Stomach (tissue), 9 donors: ENCODE results near the gene SF1. TPM values are rescaled to one million over a fixed set of nuclear protein-coding genes. Genes with fewer than 3 reads are reported as not detected.
"Not testable (repeated sequence)": the region's sequence is repeated elsewhere in the genome, so short reads cannot be mapped to it uniquely, and the experiment has no call there.

Experiments used
- DNase-seq, 2 donors: peaks; one replicate each; pipeline versions ENCODE4 v3.0.0 to v3.0.0-alpha.2; 2013 to 2019
- H3K27ac ChIP-seq, 5 donors: fragments of 200-600 bp in 4 of 5; sonication (generic) in 4 of 5; one replicate each; pipeline ENCODE4 v1.5.1; 2013 to 2019; ENCODE audit warnings: mild to moderate bottlenecking in 1 of 5, moderate library complexity in 1 of 5
- H3K27me3 ChIP-seq, 3 donors: fragments of 200-600 bp; sonication (generic); one replicate each; pipeline ENCODE4 v1.5.1; 2017 to 2019; ENCODE audit warnings: mixed run types in 1 of 3
- H3K36me3 ChIP-seq, 4 donors: fragments of 200-600 bp; sonication (generic); 1 replicate in 3 of 4; 2 replicates in 1 of 4; pipeline ENCODE4 v1.5.1; 2016 to 2019
- H3K4me1 ChIP-seq, 4 donors: fragments of 200-600 bp; sonication (generic); one replicate each; pipeline ENCODE4 v1.5.1; 2016 to 2019
- H3K4me3 ChIP-seq, 4 donors: fragments of 200-600 bp; sonication (generic) in 3 of 4; one replicate each; pipeline ENCODE4 v1.5.1; 2016 to 2019; ENCODE audit warnings: mild to moderate bottlenecking in 1 of 4
- H3K9me3 ChIP-seq, 4 donors: fragments of 200-600 bp; sonication (generic); one replicate each; pipeline ENCODE4 v1.5.1; 2016 to 2019
- EP300 ChIP-seq: sonication (generic); formaldehyde crosslinking; IDR thresholded peaks from one replicate; pipeline ENCODE4 v1.6.1; 2017; ENCODE audit warnings: antibody characterized with exemption
- POLR2A ChIP-seq, 4 donors: fragments of 450-650 bp; IDR thresholded peaks; one replicate each; pipeline ENCODE4 v1.6.1; 2016; ENCODE audit warnings: antibody characterized with exemption in 4 of 4, control low read depth in 2 of 4, mild to moderate bottlenecking in 1 of 4, moderate library complexity in 1 of 4
- POLR2AphosphoS5 ChIP-seq, 3 donors: sonication (generic); formaldehyde crosslinking; IDR thresholded peaks; one replicate each; pipeline ENCODE4 v1.6.1; 2016; ENCODE audit warnings: antibody characterized with exemption in 3 of 3
- WGBS, 5 donors: extraction: QIAGEN DNeasy Blood & Tissue Kit in 3 of 5; methylation state at CpG; one replicate each; pipeline versions ENCODE4 v1.1.5 to v1.1.7; 2013 to 2018; 5-methylcytosine and 5-hydroxymethylcytosine counted together
- intact Hi-C: fragments of 100-400 bp; cut with DNase I; formaldehyde crosslinking; loops from one replicate; pipeline ENCODE4 v1.15.1; 2023; ENCODE audit warnings: low total_unique reads
- polyA plus RNA-seq, 3 donors: library from polyadenylated mRNA; stranded (reverse); fragments of 200-250 nt; gene quantifications; one replicate each; pipeline ENCODE4 v1.2.3, GENCODE V29; 2013
- total RNA-seq, 5 donors: library from RNA; depleted of rRNA; stranded (reverse); fragments of >200 nt; gene quantifications; one replicate each; pipeline versions ENCODE4 v1.1.0 to v1.2.3, GENCODE V29; 2014 to 2016
- TF ChIP-seq, protein P1 (sequence below), 7 experiments: fragments of 450-650 bp in 4 of 7; fragments of 200-600 bp in 3 of 7; sonication (generic) in 3 of 7; IDR thresholded peaks; one replicate each; pipeline ENCODE4 v1.5.1; 2016 to 2019; ENCODE audit warnings: antibody characterized with exemption in 7 of 7, control low read depth in 2 of 7, mild to moderate bottlenecking in 1 of 7
- donor health status: healthy with polysubstance abuse.
- donor health status: Bipolar disorder and iron deficiency.
- donor health status: healthy.

Gene SF1
- total and polyA plus RNA-seq, 8 donors: 57.5 to 341 (median 248) TPM

DNA sequence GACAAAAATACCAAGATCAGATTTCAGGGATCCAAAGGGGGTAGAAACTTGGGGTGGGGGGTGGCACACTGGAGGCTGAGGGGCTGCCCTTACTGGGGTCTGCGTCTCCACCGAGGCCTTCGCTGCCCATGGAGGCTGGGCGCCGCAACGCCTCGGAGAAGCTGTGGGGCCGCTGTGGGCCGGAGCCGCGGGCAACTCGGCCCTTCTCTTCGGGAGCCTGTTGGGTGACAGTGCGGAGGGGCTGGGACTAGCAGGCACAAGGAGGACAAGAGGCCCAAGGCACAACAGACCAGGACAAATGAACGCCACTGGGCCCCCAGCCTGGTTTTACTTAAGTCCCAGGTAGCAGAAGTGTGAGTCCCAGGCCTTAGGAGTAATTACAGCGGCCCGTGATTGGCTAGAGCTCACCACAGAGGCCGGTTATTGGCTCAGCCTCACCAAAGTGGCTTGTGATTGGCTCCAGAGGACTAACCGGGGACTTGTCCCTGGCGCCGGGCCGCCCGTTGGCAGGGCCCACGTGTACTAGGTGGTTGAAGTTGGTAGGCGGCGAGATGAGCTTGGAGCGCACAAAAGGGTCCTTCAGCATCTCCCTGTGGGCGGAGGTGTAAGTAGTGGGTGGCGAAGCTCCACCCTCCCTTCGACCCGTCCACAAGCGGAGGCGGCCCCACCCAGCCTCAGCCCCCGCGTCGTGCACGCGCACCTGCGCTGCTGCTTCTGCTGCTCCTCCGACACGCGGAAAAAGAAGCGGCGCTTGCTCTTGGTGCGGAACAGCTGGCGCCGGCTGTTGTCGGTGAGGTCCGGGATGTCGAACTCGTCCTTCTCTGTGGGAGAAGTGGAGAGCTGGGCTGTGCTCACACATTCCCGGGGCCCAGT lies 48.5 kb upstream of the SF1 start:
- no peak for DNase-seq
- H3K36me3 ChIP-seq: peaks cover 0 to 77% (median 73%) of the 10 kb centered on the region in 4 donors
- H3K27me3 ChIP-seq: no peaks in the 10 kb centered on the region
- H3K4me1 ChIP-seq: no peaks in the 10 kb centered on the region
- WGBS, 5 donors: 83 to 92% (median 90%) methylated on average over 43 to 52 of the region's 52 CpGs
- no peaks in the 10 kb centered on the region for H3K9me3 ChIP-seq
- H3K27ac ChIP-seq: no peak overlapping the region
- no peak overlapping the region for H3K4me3 ChIP-seq
- intact Hi-C loops: no loop called here
- TF ChIP-seq, protein P1, sequence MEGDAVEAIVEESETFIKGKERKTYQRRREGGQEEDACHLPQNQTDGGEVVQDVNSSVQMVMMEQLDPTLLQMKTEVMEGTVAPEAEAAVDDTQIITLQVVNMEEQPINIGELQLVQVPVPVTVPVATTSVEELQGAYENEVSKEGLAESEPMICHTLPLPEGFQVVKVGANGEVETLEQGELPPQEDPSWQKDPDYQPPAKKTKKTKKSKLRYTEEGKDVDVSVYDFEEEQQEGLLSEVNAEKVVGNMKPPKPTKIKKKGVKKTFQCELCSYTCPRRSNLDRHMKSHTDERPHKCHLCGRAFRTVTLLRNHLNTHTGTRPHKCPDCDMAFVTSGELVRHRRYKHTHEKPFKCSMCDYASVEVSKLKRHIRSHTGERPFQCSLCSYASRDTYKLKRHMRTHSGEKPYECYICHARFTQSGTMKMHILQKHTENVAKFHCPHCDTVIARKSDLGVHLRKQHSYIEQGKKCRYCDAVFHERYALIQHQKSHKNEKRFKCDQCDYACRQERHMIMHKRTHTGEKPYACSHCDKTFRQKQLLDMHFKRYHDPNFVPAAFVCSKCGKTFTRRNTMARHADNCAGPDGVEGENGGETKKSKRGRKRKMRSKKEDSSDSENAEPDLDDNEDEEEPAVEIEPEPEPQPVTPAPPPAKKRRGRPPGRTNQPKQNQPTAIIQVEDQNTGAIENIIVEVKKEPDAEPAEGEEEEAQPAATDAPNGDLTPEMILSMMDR (IDR thresholded peaks at IDR 0.05): no peak
- TF ChIP-seq POLR2A (IDR thresholded peaks at IDR 0.05): no peak
- no peak for TF ChIP-seq EP300
- TF ChIP-seq POLR2AphosphoS5 (IDR thresholded peaks at IDR 0.05): no peak

DNA sequence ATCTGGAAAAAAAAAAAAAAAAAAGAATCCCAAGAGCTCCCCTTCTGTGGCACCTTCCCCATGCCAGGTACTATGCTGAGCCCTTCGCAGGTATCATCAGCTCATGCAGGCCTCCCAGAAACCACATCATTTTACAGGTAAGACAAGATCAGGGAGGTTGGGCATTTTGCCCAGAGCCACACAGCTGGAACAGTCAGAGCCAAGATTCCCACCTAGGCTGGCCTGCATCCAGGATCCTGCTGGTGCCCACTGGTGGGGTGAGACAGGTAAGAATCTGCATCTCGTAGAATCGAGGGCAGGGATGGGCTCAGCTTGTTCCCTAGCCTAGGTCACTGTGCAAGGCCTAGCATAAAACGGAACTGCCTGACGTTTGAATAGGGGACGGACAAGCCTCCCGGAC lies 47.7 kb upstream of the SF1 start:
- Histone ChIP-seq H3K4me3 (no peak overlapping the region), H3K4me1 (no peaks in the 10 kb centered on the region), H3K27me3 (no peaks in the 10 kb centered on the region), H3K27ac (no peak overlapping the region), H3K9me3 (no peaks in the 10 kb centered on the region), H3K36me3 (peaks cover 0 to 70% (median 65%) of the 10 kb centered on the region in 4 donors)
- DNase-seq: no peak
- no peak for TF ChIP-seq POLR2AphosphoS5 (IDR thresholded peaks at IDR 0.05)
- TF ChIP-seq EP300: no peak
- TF ChIP-seq POLR2A (IDR thresholded peaks at IDR 0.05): no peak
- TF ChIP-seq, protein P1 (IDR thresholded peaks at IDR 0.05): no peak
- WGBS, 5 donors: 81 to 94% (median 89%) methylated on average over 6 to 7 of the region's 7 CpGs
- intact Hi-C loops: no loop called here

DNA sequence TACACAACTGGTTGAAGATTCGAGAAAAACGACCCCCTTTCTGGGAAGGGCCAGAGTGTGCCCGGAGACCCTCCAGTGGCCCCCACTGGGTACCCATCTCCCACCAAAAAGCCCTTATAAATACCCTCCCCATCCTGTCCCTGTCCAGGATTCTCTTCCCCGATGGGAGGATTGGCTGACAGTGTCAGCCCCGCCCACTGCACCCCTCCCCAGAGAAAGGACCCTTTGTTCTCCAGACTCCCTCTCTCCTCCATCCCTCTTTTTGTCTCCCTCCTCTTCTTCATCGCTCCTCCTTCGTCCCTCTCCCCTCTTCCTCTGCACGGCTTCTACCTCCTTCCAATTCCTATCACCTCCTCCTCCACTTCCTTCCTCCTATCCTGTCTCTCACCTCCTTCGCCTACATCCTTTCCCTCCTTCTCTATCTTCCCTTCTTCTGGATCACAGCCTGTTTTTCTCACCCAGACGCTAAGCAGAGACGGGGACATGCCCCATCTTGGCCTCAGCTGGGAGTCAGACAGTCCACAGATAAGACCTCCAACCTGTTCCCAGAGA lies 45.3 kb upstream of the SF1 start:
- no peak for TF ChIP-seq EP300
- no peak for TF ChIP-seq POLR2A (IDR thresholded peaks at IDR 0.05)
- TF ChIP-seq, protein P1 (IDR thresholded peaks at IDR 0.05): no peak
- no peak for TF ChIP-seq POLR2AphosphoS5 (IDR thresholded peaks at IDR 0.05)
- H3K9me3 ChIP-seq: no peaks in the 10 kb centered on the region
- no peaks in the 10 kb centered on the region for H3K27me3 ChIP-seq
- H3K4me3 ChIP-seq: no peak overlapping the region
- peaks cover 0 to 46% (median 43%) of the 10 kb centered on the region in 4 donors for H3K36me3 ChIP-seq
- DNase-seq: no peak
- H3K4me1 ChIP-seq: no peaks in the 10 kb centered on the region
- intact Hi-C loops: no loop called here
- 73 to 83% (median 75%) methylated on average over 11 of the region's 11 CpGs for WGBS, 5 donors
- H3K27ac ChIP-seq: no peak overlapping the region

DNA sequence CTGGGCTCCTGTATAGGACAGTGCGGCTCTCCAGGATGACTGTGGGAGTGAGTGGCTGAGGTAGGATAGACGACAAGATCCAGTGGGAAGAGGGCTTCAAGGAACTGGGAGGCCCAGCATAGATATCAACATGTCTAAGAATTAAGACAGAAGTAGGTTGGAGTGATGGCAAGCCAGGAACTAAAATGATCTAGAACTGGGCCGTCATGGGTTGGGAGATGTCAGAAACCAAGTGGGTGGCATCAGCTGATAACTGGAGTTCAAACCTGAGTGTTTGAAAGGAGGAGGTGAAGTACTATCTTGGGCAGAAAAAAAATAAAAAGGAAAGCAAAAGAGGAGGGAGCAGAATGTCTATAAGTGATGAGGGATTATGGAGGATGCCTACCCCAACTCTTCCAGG lies 39.1 kb upstream of the SF1 start:
- 78 to 92% (median 85%) methylated on average over 3 of the region's 3 CpGs for WGBS, 5 donors
- H3K36me3 ChIP-seq: no peaks in the 10 kb centered on the region
- TF ChIP-seq EP300: no peak
- H3K27me3 ChIP-seq: no peaks in the 10 kb centered on the region
- no peaks in the 10 kb centered on the region for H3K9me3 ChIP-seq
- no peak overlapping the region for H3K27ac ChIP-seq
- DNase-seq: no peak
- intact Hi-C loops: no loop called here
- H3K4me3 ChIP-seq: no peak overlapping the region
- no peaks in the 10 kb centered on the region for H3K4me1 ChIP-seq

DNA sequence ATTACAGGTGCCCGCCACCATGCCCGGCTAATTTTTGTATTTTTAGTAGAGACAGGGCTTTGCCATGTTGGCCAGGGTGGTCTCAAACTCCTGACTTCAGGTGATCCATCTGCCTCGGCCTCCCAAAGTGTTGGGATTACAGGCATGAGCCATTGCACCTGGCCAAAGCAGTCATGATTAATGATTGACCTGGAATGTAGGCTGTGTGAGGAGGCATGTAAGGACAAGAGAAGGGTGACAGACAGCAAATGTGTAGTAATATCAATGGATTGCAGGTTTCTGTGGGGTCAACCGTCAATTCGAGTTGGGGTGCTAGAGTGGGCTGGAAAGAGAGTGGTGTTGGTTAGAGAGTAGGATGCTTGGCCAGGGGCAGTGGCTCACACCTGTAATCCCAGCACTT lies 37.1 kb upstream of the SF1 start:
- H3K4me1 ChIP-seq, H3K4me3 ChIP-seq, H3K36me3 ChIP-seq, H3K27me3 ChIP-seq, H3K27ac ChIP-seq, DNase-seq, intact Hi-C loops, H3K9me3 ChIP-seq: not testable (repeated sequence)
- 65 to 85% (median 77%) methylated on average over 5 of the region's 5 CpGs for WGBS, 5 donors
